Epidermal melanocyte (primary cell): ENCODE measurements around the gene EGFR.

Experiments used
- DNase-seq: peaks from one replicate; pipeline ENCODE4 v3.0.0; 2011; ENCODE audit warnings: low spot score; ENCODE audit not compliant: insufficient read length

The EGFR gene

GRCh38 chr7:55241958-55242357, 223.1 kb downstream of the EGFR start:
- no peak for DNase-seq

- DNase-seq, result no peak
Observed at GRCh38 chr7:55242613-55243012, 223.8 kb downstream of the EGFR start.

GRCh38 chr7:55244006-55244745, 225.4 kb downstream of the EGFR start:
- no peak for DNase-seq

- no peak for DNase-seq
Observed at GRCh38 chr7:55245271-55245723, 226.5 kb downstream of the EGFR start.

GRCh38 chr7:55246171-55246570, 227.4 kb downstream of the EGFR start:
- no peak for DNase-seq

- no peak for DNase-seq
Observed at GRCh38 chr7:55247428-55247827, 228.6 kb downstream of the EGFR start.

- no peak for DNase-seq
Observed at GRCh38 chr7:55248526-55248925, 229.7 kb downstream of the EGFR start.

- DNase-seq, result no peak
Observed at GRCh38 chr7:55249332-55249731, 230.5 kb downstream of the EGFR start.

GRCh38 chr7:55250313-55250712, 231.5 kb downstream of the EGFR start:
- no peak for DNase-seq

- DNase-seq, result no peak
Observed at GRCh38 chr7:55251313-55251712, 232.5 kb downstream of the EGFR start.

- no peak for DNase-seq
Observed at GRCh38 chr7:55251911-55252310, 233.1 kb downstream of the EGFR start.

- DNase-seq, result no peak
Observed at GRCh38 chr7:55252386-55252785, 233.6 kb downstream of the EGFR start.

GRCh38 chr7:55253188-55253587, 234.4 kb downstream of the EGFR start:
- DNase-seq, result no peak

- no peak for DNase-seq
Observed at GRCh38 chr7:55254242-55254595, 235.4 kb downstream of the EGFR start.

GRCh38 chr7:55254596-55255495, 236.0 kb downstream of the EGFR start:
- DNase-seq, result peak; percentile 72

GRCh38 chr7:55255496-55256445, 237.0 kb downstream of the EGFR start:
- DNase-seq, result peak; percentile 37

- no peak for DNase-seq
Observed at GRCh38 chr7:55258631-55259030, 239.8 kb downstream of the EGFR start.

- DNase-seq, result no peak
Observed at GRCh38 chr7:55260171-55260570, 241.4 kb downstream of the EGFR start.

GRCh38 chr7:55260676-55261385, 242.0 kb downstream of the EGFR start:
- no peak for DNase-seq
